Keratinocyte (primary cell): ENCODE data around the gene STEAP3. TPM values are rescaled to one million over a fixed set of nuclear protein-coding genes. Genes with fewer than 3 reads are reported as not detected.

Experiments
- DNase-seq: peaks from one replicate; pipeline ENCODE4 v3.0.0-alpha.2; 2011; ENCODE audit warnings: low read depth, missing footprints, low spot score
- FAIRE-seq: peaks from 2 replicates; lab custom pipeline; 2011; peaks lifted over from hg19 to GRCh38; lab: Jason Lieb, UNC
- H2AFZ ChIP-seq: 2 replicates; pipeline ENCODE4 v1.6.0; 2012; ENCODE audit warnings: low read length, control low read depth, inconsistent platforms; ENCODE audit not compliant: control insufficient read depth
- H3K27ac ChIP-seq: 2 replicates; pipeline ENCODE4 v1.5.1; 2011; ENCODE audit warnings: low read length; ENCODE audit not compliant: control insufficient read depth, insufficient read depth
- H3K27me3 ChIP-seq: 3 replicates; pipeline ENCODE4 v1.6.0; 2011; ENCODE audit warnings: low read length; ENCODE audit not compliant: control insufficient read depth, insufficient read depth; ENCODE audit errors: extremely low read depth
- H3K36me3 ChIP-seq, 2 experiments: 2 replicates in 1 of 2; 3 replicates in 1 of 2; pipeline ENCODE4 v1.5.1; 2011; ENCODE audit warnings: low read length in 2 of 2, mild to moderate bottlenecking in 1 of 2; ENCODE audit not compliant: control insufficient read depth in 2 of 2, insufficient read depth in 2 of 2; ENCODE audit errors: extremely low read depth in 1 of 2
- H3K4me1 ChIP-seq: 3 replicates; pipeline ENCODE4 v1.5.1; 2011; ENCODE audit warnings: low read length; ENCODE audit not compliant: control insufficient read depth, insufficient read depth; ENCODE audit errors: extremely low read depth
- H3K4me2 ChIP-seq: 3 replicates; pipeline ENCODE4 v1.6.0; 2011; ENCODE audit warnings: low read depth, low read length; ENCODE audit not compliant: control insufficient read depth, insufficient read depth; ENCODE audit errors: extremely low read depth
- H3K4me3 ChIP-seq, 3 experiments: fragments of 200-600 bp in 1 of 3; sonication (generic) in 1 of 3; 2 replicates in 2 of 3; 3 replicates in 1 of 3; pipeline ENCODE4 v1.5.1; 2011 to 2016; ENCODE audit warnings: low read length in 3 of 3, mild to moderate bottlenecking in 3 of 3, control low read depth in 2 of 3, inconsistent platforms in 1 of 3, low read depth in 1 of 3, mixed read lengths in 1 of 3, mixed run types in 1 of 3, moderate library complexity in 1 of 3; ENCODE audit not compliant: control insufficient read depth in 2 of 3, insufficient read depth in 2 of 3; ENCODE audit errors: extremely low read depth in 1 of 3
- H3K79me2 ChIP-seq: 2 replicates; pipeline ENCODE4 v1.6.0; 2012; ENCODE audit warnings: low read length; ENCODE audit not compliant: control insufficient read depth, insufficient read depth
- H3K9ac ChIP-seq: 3 replicates; pipeline ENCODE4 v1.6.0; 2011; ENCODE audit warnings: low read length; ENCODE audit not compliant: control insufficient read depth, insufficient read depth; ENCODE audit errors: extremely low read depth
- H3K9me1 ChIP-seq: 3 replicates; pipeline ENCODE4 v1.6.0; 2011; ENCODE audit warnings: low read length; ENCODE audit not compliant: control insufficient read depth, insufficient read depth; ENCODE audit errors: extremely low read depth
- H3K9me3 ChIP-seq: 2 replicates; pipeline ENCODE4 v1.5.1; 2012; ENCODE audit warnings: low read depth, low read length; ENCODE audit not compliant: control insufficient read depth
- H4K20me1 ChIP-seq: 3 replicates; pipeline ENCODE4 v1.6.0; 2011; ENCODE audit warnings: low read length; ENCODE audit not compliant: control insufficient read depth, insufficient read depth; ENCODE audit errors: extremely low read depth
- CTCF ChIP-seq, 3 experiments: IDR thresholded peaks in 1 of 3; conservative IDR thresholded peaks in 1 of 3; optimal IDR thresholded peaks in 1 of 3; 2 replicates in 2 of 3; 3 replicates in 1 of 3; pipeline versions ENCODE3 to v1.5.1; 2011; ENCODE audit warnings: low read length in 3 of 3, mild to moderate bottlenecking in 3 of 3, moderate library complexity in 2 of 3, control low read depth in 1 of 3, inconsistent platforms in 1 of 3; ENCODE audit not compliant: insufficient read depth in 2 of 3; ENCODE audit errors: extremely low read depth in 1 of 3
- EZH2 ChIP-seq: IDR thresholded peaks from one replicate; pipeline ENCODE4 v1.6.1; 2012; ENCODE audit warnings: inconsistent platforms, mild to moderate bottlenecking, low read length, moderate library complexity
- dilution Hi-C: fragments of 300-500 bp; cut with MboI; formaldehyde crosslinking; loops from one replicate; pipeline ENCODE4 v1.7.0; 2020; ENCODE audit warnings: low sequenced_read_pairs; ENCODE audit not compliant: extremely low pct_ligation_motif_present
- polyA plus RNA-seq, 5 experiments: library from polyadenylated mRNA; depleted of rRNA in 3 of 5; stranded (reverse) in 3 of 5; stranded (forward) in 1 of 5; unstranded in 1 of 5; fragments of >200 nt; gene quantifications; 1 replicate in 1 of 5; 2 replicates in 3 of 5; 3 replicates in 1 of 5; pipeline versions ENCODE4 v1.2.1 to v1.2.3, GENCODE V29; 2011 to 2012; ENCODE audit warnings: missing spikeins in 2 of 5, low read depth in 1 of 5, low replicate concordance in 1 of 5

Gene STEAP3
- polyA plus RNA-seq, 1 donor (not counting 4 experiments of a cell fraction or from before 2014, with no cell fraction given) = 19.9 TPM

- Histone ChIP-seq H3K4me3 (no peak overlapping the region), H3K4me2 (no peak overlapping the region), H3K27ac (no peak overlapping the region), H3K27me3 (no peaks in the 10 kb centered on the region), H2AFZ (no peak overlapping the region), H3K4me1 (peaks cover 9% of the 10 kb centered on the region), H3K9ac (no peak overlapping the region), H3K9me3 (peaks cover 2% of the 10 kb centered on the region), H3K36me3 (peaks cover 17 to 22% of the 10 kb centered on the region in 2 experiments), H4K20me1 (peaks cover 2% of the 10 kb centered on the region), H3K79me2 (no peaks in the 10 kb centered on the region), H3K9me1 (no peaks in the 10 kb centered on the region)
- no peak for DNase-seq
- TF ChIP-seq CTCF (optimal IDR thresholded peaks at IDR 0.05 in 1 of 3, IDR thresholded peaks at IDR 0.05 in 1 of 3, conservative IDR thresholded peaks at IDR 0.05 in 1 of 3; ENCODE audit: extremely low read depth in 1 of 3, insufficient read depth in 2 of 3, low read length in 3 of 3) (no peak), EZH2 (no peak)
- no peak for FAIRE-seq
- dilution Hi-C loops = no loop called here
These were observed 22.2 kb downstream of the STEAP3 start for GRCh38 chr2:119245841-119246230.

- FAIRE-seq = no peak
- Histone ChIP-seq H3K4me3 (no peak overlapping the region), H4K20me1 (no peaks in the 10 kb centered on the region), H2AFZ (no peak overlapping the region), H3K4me1 (peaks cover 10% of the 10 kb centered on the region), H3K79me2 (no peaks in the 10 kb centered on the region), H3K9me1 (peaks cover 2% of the 10 kb centered on the region), H3K27ac (no peak overlapping the region), H3K36me3 (peaks cover 22 to 23% of the 10 kb centered on the region in 2 experiments), H3K9me3 (peaks cover 2% of the 10 kb centered on the region), H3K9ac (no peak overlapping the region), H3K4me2 (no peak overlapping the region), H3K27me3 (no peaks in the 10 kb centered on the region)
- dilution Hi-C loops = no loop called here
- no peak for DNase-seq
- TF ChIP-seq EZH2 = no peak
These were observed 23.5 kb downstream of the STEAP3 start for GRCh38 chr2:119246884-119247843.
